Measurements from ENCODE around the gene VPS51. TPM values are rescaled to one million over a fixed set of nuclear protein-coding genes. Genes with fewer than 3 reads are reported as not detected.

Gene VPS51
- total and polyA plus RNA-seq, 2 of the 13 experiments (the other 11 are each of a cell fraction or from before 2014, with no cell fraction given) = 76.3 to 90.6 TPM

DNA sequence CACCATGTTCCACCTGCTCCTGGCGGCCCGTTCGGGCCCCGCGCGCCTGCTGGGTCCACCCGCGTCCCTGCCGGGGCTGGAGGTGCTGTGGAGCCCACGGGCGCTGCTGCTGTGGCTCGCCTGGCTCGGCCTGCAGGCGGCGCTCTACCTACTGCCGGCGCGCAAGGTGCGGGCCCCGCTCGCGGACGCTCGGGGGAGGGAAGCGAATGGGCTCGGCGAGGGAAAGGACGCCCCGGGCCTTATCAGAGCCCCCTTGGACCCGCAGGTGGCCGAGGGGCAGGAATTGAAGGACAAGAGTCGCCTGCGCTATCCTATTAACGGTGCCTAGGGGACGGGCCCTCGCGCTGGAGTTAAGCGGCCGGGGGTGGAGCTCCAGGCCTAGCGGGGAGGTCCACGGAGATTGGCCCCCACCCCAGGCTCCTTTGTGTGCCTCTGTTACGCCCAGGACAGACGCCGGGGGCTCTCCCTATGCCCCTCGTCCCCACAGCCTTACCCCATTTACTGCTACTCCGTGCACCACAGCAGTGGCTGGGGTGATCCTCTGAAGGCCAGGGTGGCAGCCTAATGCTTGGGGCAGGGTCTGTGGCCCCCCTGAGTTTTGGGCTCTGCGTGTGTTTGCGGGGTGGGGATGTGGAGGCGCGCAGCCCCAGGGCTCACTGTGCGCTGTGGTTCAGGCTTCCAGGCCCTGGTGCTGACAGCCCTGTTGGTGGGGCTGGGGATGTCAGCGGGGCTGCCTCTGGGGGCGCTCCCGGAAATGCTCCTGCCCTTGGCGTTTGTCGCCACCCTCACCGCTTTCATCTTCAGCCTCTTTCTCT lies 16.7 kb downstream of the VPS51 start (continued):
- peak; percentile 46; the same call in 1 of the 2 replicates for TF ChIP-seq ZNF614 (CRISPR knock-in tag; IDR thresholded peaks at IDR 0.05; ENCODE audit: borderline replicate concordance)
- TF ChIP-seq, protein P1, sequence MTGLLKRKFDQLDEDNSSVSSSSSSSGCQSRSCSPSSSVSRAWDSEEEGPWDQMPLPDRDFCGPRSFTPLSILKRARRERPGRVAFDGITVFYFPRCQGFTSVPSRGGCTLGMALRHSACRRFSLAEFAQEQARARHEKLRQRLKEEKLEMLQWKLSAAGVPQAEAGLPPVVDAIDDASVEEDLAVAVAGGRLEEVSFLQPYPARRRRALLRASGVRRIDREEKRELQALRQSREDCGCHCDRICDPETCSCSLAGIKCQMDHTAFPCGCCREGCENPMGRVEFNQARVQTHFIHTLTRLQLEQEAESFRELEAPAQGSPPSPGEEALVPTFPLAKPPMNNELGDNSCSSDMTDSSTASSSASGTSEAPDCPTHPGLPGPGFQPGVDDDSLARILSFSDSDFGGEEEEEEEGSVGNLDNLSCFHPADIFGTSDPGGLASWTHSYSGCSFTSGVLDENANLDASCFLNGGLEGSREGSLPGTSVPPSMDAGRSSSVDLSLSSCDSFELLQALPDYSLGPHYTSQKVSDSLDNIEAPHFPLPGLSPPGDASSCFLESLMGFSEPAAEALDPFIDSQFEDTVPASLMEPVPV (CRISPR knock-in tag; IDR thresholded peaks at IDR 0.05) = no peak
- no peak for TF ChIP-seq FLYWCH1 (CRISPR knock-in tag; IDR thresholded peaks at IDR 0.05)
- no peak for TF ChIP-seq ZNF619 (CRISPR knock-in tag; IDR thresholded peaks at IDR 0.05)
- 0 out of 2 replicates have a peak, but pooled peaks have one; percentile 36 for TF ChIP-seq REL (CRISPR knock-in tag; conservative IDR thresholded peaks at IDR 0.05)
- no peak for TF ChIP-seq SRSF4 (IDR thresholded peaks at IDR 0.05; ENCODE audit: low read depth, low read length, poor library complexity, severe bottlenecking)
- TF ChIP-seq ZSCAN29 (CRISPR knock-in tag; conservative IDR thresholded peaks at IDR 0.05) = no peak
- TF ChIP-seq MIXL1 (CRISPR knock-in tag; IDR thresholded peaks at IDR 0.05) = no peak
- TF ChIP-seq, protein P2, sequence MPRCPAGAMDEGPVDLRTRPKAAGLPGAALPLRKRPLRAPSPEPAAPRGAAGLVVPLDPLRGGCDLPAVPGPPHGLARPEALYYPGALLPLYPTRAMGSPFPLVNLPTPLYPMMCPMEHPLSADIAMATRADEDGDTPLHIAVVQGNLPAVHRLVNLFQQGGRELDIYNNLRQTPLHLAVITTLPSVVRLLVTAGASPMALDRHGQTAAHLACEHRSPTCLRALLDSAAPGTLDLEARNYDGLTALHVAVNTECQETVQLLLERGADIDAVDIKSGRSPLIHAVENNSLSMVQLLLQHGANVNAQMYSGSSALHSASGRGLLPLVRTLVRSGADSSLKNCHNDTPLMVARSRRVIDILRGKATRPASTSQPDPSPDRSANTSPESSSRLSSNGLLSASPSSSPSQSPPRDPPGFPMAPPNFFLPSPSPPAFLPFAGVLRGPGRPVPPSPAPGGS (CRISPR knock-in tag; IDR thresholded peaks at IDR 0.05) = peak; percentile 67; the same call in 1 of the 2 replicates
- TF ChIP-seq CEBPG (CRISPR knock-in tag; IDR thresholded peaks at IDR 0.05) = no peak
- TF ChIP-seq MBD4 (IDR thresholded peaks at IDR 0.05; ENCODE audit: borderline replicate concordance, low read length) = no peak
- TF ChIP-seq, protein P3, sequence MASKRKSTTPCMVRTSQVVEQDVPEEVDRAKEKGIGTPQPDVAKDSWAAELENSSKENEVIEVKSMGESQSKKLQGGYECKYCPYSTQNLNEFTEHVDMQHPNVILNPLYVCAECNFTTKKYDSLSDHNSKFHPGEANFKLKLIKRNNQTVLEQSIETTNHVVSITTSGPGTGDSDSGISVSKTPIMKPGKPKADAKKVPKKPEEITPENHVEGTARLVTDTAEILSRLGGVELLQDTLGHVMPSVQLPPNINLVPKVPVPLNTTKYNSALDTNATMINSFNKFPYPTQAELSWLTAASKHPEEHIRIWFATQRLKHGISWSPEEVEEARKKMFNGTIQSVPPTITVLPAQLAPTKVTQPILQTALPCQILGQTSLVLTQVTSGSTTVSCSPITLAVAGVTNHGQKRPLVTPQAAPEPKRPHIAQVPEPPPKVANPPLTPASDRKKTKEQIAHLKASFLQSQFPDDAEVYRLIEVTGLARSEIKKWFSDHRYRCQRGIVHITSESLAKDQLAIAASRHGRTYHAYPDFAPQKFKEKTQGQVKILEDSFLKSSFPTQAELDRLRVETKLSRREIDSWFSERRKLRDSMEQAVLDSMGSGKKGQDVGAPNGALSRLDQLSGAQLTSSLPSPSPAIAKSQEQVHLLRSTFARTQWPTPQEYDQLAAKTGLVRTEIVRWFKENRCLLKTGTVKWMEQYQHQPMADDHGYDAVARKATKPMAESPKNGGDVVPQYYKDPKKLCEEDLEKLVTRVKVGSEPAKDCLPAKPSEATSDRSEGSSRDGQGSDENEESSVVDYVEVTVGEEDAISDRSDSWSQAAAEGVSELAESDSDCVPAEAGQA (IDR thresholded peaks at IDR 0.05; ENCODE audit: low read depth) = no peak
- TF ChIP-seq, protein P3 (CRISPR knock-in tag; IDR thresholded peaks at IDR 0.05; ENCODE audit: borderline replicate concordance) = 0 out of 2 replicates have a peak, but pooled peaks have one; percentile 44
- peak; percentile 69; the same call in 1 of the 2 replicates for TF ChIP-seq ZNF598 (CRISPR knock-in tag; IDR thresholded peaks at IDR 0.05; ENCODE audit: borderline replicate concordance)
- TF ChIP-seq, protein P4, sequence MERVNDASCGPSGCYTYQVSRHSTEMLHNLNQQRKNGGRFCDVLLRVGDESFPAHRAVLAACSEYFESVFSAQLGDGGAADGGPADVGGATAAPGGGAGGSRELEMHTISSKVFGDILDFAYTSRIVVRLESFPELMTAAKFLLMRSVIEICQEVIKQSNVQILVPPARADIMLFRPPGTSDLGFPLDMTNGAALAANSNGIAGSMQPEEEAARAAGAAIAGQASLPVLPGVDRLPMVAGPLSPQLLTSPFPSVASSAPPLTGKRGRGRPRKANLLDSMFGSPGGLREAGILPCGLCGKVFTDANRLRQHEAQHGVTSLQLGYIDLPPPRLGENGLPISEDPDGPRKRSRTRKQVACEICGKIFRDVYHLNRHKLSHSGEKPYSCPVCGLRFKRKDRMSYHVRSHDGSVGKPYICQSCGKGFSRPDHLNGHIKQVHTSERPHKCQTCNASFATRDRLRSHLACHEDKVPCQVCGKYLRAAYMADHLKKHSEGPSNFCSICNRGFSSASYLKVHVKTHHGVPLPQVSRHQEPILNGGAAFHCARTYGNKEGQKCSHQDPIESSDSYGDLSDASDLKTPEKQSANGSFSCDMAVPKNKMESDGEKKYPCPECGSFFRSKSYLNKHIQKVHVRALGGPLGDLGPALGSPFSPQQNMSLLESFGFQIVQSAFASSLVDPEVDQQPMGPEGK (CRISPR knock-in tag; IDR thresholded peaks at IDR 0.05) = peak; percentile 81
- no peak for TF ChIP-seq GATA4 (IDR thresholded peaks at IDR 0.05; ENCODE audit: borderline replicate concordance, low read depth)
- TF ChIP-seq MEF2D (CRISPR knock-in tag; IDR thresholded peaks at IDR 0.05) = no peak; the same call in 1 of the 2 replicates
- TF ChIP-seq ZNF430 (CRISPR knock-in tag; IDR thresholded peaks at IDR 0.05) = peak; percentile 79; the same call in 1 of the 2 replicates
- peak; percentile 44 for TF ChIP-seq STAG1 (CRISPR knock-in tag; IDR thresholded peaks at IDR 0.05)
